Activated CD8-positive, alpha-beta memory T cell treated with anti-CD3 and anti-CD28 coated beads for 24 hours (primary cell): ENCODE results near the gene MICALL2.
A peak's percentile ranks its signal among the peaks of the same experiment; 100 is the strongest.
"Not testable (repeated sequence)": the region's sequence is repeated elsewhere in the genome, so short reads cannot be mapped to it uniquely, and the experiment has no call there.

Experiments
- DNase-seq: peaks from one replicate; pipeline ENCODE4 v3.0.0-alpha.2; 2020

The MICALL2 gene

DNA sequence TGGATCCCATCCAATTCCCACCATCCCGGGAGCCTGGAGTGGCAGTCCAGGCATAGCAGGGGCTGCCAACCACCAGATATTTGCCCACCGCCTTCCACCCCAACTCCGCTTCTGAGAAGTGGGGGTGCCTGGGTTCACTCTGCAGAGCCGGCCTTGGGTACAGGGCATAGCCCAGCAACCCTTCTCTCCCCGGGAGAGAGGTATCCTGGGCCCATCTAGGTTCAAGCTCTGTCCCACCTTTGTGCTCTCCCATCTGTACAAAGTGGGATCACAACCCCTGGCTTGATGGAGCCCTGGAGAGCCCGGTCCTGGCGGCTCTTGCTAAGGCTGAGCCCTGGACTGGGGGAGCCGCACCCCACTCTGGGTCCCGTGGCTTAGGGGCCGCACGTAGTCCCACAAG, 12.2 kb downstream of the MICALL2 start:
- no peak for DNase-seq

DNA sequence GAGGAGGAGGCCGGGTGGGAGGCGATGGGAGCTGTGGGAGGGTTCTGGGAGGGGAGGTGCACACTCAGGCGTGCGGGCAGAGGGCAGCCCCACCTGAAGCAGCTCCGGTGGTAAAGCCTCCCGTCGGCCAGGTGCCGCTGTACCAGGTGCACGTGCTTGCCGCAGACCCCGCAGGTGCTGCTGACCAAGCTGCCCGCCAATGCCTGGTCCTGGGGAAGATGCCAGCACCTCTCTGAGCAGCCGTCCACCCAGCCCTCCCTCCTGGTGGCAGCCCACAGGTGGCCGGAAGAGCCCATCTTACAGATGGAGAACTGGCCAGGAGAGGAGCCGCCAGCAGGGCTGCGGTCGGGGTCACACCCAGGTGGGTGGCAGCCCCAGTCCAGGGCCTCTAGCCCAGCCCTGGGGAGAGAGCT, 12.6 kb downstream of the MICALL2 start:
- DNase-seq = no peak

DNA sequence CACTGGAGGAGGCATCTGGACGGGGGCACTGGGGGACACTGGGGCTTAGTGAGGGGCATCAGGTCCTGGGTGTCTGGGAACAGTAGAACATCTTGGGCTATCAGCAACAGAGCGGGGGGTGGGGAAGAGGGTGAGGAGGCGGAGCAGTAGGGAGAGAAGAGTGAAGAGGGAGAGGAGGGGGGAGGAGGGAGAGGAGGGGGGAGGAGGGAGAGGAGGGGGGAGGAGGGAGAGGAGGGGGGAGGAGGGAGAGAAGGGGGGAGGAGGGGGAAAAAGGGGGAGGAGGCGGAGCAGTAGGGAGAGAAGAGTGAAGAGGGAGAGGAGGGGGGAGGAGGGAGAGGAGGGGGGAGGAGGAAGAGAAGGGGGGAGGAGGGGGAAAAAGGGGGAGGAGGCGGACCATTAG, 13.2 kb downstream of the MICALL2 start:
- not testable (repeated sequence) for DNase-seq

DNA sequence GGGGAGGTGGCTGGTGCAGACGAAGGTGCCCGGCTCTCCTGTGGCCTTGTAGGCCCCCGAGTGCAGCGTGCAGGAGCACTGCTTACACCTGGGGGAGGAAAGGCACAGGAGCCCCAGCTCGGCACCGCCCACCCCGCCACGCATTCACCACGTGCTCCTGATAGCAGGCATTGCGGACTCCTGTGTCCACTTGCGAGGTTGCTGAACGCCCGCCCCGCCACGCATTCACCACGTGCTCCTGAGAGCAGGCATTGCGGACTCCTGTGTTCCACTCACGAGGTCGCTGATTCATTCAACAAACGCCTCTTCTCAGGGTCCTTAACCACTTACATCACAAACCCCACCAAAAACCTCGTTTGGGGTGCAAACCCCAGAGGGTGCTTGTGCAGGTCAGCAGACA, 13.9 kb downstream of the MICALL2 start:
- no peak for DNase-seq

DNA sequence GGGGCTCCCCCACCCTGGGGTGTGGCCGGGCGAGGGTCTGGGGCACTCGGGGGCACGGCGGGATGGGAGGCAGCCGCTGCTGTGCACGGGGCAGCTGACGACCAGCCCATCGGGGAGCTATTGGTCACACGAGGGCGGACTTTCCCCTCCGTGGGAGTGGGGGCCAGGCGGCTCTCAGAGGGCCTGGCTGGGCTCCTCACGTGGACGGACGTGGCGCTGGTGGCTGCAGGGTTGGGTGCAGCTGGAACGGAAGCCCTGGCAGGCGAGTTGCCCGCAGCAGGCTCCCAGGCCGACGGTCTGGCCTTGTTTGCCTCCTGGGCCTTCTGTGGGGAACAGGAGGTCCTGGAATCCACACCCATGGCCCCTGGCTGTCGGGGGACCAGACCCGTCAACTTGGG, 14.3 kb downstream of the MICALL2 start:
- no peak for DNase-seq

DNA sequence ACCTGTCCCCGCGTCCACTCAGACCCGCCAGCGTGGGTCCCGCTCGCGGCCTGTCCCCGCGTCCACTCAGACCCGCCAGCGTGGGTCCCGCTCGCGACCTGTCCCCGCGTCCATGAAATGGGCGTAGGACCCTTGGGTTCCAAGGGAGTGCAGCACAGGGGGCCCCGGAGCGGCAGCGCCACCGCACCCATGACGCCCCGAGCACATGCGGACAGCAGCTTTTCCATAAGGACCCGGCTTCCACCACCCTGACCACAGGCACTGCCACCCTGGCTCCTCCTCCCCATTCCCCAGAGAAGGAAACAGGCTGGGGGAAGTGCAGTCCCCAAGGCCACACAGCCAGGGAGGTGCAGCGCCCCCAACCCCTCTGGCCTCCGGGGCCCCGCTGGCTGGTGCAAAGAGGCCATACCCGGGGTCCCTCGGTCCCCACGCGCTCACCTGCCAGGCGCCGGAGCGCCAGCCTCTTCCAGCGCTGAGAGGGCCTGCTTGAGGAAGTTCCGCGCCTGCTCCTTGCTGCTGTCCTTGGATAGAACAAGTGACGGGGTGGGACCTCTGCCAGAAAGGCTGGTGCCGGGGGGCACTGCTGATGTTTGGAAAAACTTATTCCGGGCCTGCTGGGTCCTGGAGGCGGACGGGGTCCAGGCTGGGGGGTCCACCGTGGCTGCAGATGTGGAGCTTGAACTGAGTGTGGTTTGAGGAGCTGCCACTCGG, 14.9 kb downstream of the MICALL2 start:
- DNase-seq = no peak

DNA sequence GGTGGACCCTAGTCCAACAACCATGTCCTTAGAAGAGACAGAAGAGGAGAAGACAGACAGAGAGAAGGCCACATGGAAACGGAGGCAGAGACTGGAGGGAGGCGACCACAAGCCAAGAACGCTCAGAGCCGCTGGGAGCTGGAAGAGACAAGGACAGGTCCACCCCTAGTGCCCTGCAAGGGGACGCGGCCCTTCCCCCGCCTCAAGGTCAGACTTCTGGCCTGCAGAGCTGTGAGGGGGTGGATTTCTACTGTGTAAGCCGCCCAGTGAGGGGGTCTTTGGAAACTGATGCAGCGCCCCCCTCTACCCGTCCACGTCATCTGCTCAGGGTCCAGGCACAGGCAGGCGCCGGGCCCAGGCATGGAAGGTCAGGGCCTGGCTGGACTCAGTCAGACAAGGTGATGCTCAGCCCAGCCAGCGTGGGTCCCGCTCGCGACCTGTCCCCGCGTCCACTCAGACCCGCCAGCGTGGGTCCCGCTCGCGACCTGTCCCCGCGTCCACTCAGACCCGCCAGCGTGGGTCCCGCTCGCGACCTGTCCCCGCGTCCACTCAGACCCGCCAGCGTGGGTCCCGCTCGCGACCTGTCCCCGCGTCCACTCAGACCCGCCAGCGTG, 15.6 kb downstream of the MICALL2 start:
- DNase-seq = not testable (repeated sequence)

DNA sequence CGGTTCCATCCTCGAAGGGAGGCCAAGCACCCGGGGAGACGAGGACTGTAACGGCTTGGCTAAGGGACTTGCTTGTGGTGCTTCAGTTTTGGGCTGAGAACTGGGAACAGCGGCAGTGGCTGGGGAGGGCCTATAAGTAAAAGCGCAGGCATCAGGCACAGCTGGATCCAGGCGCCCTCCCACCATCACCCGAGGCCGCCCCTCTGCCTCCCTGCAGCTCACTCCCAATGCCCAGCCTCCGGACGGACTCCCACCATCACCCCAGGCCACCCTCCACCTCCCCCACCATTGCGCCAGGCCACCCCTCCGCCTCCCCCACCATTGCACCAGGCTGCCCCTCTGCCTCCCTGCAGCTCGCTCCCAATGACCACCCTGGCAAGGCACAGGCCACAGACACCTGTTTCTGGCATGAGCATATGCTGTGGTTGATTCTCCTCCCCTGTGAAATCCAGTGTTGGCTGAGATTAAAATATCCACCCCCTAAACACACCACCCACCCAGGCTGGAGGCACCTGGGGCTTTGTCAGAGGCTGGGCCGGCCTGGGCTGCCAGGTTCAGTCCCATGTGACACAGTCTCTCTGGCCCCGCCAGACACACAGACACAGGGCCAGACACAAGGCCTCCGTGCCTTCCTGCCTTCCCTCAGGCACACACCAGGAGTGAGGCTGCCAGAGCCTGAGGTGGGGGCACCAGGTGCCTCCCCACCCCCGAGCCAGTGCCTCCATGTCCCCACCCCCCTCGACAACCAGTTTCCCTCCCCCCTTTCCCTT, 16.7 kb downstream of the MICALL2 start:
- no peak for DNase-seq

DNA sequence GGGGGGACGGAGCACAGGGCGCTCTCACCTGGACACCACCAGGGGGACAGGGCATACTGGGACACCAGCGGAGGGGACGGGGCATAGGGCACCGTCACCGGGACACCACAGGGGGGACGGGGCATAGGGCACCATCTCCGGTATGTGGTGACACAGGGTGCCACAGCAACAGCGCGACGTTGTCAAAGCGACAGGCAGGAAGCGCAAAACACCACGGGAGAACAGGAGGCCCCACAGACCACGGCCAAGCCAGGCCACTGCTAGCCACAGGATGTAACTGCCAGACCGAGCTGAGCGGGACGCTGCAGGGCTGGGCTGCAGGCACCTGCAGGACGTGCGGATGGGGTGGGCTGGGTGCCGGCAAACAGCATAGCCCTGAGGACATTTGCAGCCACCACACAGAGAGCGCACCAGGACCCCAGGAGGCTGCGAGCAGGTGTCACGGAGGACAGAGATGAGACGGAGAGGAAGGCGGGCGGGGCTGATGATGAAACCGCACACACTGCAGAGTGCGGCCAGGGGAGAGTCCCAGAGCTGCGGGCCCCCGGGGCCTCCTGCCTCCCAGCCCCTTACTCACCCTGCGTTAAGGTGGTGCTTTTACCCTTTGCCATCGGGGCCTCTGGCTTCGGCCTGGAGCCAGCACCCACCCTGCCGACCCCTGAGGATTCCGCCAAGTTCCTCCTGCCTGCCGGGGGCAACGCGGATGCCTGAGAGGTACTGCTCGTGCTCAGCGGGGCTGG, 17.5 kb downstream of the MICALL2 start:
- no peak for DNase-seq

DNA sequence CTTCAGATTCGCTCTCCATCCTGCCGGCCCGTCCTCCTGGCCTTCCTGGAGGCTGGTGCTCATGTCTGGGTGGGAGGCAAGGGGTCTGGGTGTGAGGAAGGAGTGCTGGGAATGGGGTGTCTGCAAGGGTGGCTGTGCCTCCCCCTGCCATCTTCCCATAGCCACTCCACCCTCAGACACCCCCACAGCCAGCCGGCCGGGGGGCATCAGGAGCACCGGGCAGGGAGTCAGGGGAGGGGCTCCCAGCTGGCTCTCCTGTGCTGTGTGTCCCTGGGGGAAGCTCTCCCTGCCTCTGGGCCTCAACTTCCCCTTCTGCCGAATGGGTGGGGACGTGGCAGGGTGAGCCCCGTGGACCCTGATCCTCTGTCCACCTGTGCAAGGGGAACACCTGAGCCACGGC, 18.6 kb downstream of the MICALL2 start:
- DNase-seq = no peak

DNA sequence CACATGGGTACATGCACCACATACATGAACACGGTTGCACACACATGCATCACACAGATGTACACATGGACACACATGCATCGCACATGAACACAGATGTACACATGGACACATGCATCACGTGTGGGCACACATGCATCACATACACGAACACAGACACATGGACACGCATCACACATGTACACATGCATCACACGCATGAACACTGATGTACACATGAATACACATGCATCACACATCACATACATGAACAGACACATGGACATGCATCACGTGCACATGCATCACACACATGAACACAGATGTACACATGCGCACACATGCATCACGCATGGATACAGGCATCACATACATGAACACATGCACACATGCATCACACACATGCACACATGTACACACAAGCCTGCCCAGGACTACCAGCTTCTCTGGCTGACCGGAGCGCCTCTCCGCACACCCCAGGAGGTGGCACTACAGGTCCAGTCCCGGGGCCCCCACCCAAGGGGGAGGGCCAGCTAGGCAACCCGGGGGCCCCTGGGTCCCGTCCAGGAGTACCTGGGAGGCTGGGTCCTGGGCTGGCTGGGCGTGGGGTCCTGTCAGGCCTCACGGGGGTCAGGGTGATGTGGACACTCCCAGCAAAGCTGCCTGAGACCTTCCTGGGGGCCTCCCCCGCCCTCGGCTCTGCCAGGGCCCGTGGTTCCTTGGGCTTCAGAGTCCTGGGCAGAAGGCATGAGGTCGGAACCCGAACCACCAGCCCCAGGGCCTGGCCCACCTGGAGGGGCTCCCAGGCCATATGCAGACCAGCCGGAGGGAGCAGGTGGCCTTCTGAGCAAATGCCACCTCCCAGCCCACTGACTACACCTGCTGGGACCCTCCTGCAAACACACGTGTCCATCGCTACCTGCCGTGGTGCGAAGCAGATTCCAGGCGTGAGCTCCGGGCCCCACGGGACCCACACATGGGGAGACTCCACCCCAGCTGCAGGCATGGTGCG, 19.6 kb downstream of the MICALL2 start:
- no peak for DNase-seq

DNA sequence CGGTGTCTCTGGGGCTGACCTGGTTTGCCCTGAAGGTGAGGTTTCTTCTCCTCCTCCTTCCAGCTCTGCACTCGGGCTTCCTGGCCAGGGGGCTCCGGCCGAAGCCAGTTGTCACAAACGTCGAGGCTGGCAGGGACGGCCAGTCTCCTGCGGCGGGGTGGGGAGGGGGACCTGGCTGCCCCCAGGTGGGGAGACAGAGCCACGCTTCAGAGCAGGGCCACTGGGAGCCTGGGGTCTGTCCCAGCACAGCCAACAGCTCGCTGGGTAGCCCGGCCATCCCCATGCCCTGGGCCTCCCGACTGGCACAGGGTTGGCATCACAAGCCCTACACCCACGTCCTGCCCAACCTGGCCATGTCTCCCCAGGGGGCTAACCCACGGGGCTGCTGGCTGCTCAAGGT, 20.4 kb downstream of the MICALL2 start:
- no peak for DNase-seq

DNA sequence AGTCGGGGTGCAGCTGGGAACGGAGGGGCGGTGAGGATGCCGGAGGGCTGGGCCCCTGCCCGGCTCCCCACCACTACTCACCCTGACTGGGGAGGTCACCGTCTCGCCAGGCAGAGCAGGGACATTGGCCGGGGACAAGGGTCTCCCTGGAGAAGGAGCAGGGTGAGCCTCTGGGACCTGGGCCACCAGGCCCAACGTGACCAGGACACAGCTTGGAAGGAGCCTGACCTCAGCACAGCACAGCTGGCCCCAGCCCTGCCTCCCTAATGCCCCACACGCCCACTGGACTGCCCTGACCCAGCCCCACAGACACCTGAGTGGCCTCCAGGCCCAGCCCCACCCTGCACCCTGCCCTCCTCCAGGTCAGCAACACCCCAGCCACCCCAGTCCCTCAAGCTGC, 21.1 kb downstream of the MICALL2 start:
- no peak for DNase-seq

DNA sequence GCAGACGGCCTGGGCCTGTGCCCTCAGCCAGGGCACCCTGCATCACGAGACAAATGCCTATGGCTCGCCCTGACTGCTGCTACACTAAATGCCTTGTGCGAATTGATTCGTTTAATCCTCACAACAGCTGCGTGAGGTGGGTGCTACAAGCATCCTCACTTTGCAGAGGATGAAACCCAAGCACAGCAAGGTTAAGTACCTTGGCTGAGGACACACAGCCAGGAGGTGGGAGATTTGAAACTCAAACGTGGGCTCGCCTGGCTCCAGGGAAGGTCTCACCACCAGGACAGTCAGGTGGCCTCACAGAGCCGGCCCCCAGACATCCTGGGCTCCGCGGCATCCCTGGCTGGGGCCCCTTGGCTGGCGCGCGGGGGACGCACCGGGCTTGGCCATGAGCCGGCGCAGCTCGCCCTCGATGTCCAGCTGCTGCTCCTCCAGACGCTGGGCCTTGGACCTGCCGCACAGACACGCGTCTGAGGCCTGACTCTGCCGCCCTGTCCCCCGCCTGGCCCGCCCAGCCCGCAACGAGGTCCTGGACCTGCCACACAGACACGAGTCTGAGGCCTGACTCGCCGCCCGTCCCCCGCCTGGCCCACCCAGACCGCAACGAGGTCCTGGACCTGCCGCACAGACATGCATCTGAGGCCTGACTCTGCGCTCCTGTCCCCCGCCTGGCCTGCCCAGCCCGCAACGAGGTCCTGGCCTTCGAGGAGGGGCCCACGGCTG, 22.0 kb downstream of the MICALL2 start:
- DNase-seq = no peak

DNA sequence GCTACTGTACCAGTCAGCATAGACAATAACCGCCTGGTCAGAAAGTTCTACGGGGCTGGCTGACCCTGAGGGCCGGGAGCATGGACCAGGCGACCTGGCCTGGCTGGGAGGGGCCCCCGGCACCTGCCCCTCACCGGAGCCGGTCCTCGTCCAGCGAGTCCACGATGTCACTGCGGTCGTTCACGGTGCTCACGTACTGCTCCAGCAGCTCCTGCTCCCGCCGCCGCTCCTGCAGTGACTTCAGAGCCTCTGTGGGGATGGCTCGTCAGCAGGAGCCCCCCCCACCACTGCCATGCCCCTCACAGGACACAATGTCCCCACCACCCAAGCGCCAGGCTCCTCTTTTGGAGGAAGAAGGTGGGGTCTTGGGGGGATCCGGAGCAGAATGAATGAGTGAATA, 22.7 kb downstream of the MICALL2 start:
- DNase-seq = no peak

DNA sequence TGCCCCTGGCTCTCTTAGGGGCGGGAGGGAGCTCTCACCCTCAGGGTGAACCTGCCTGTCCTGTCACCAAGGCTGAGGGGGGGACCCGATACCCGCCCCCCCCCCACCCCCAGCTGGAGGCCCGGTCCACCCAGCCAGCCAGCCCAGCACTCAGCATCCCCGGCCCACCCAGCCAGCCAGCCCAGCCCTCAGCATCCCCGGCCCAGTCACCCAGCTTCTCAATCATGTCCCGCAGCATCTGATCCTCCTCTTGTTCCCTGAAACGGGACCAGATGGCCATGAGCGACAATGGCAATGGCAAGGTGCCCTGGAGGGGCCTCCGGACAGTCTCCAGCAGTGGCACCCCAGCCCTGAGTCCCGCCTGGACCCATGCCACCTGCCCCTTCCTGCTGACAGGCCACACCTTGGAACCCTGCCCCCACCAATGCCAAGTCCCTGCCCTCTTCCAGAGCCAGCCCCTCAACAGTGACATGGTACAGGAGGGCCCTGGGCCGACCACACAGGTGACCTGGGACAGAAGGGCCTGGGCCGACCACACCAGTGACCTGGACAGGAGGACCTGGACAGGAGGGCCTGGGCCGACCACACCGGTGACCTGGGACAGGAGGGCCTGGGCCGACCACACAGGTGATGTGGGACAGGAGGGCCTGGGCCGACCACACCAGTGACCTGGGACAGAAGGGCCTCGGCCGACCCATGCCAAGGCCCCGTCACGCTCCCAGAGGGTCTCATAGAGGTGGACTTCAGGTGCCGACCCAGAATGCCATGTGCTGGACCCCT, 24.2 kb downstream of the MICALL2 start:
- DNase-seq = no peak

DNA sequence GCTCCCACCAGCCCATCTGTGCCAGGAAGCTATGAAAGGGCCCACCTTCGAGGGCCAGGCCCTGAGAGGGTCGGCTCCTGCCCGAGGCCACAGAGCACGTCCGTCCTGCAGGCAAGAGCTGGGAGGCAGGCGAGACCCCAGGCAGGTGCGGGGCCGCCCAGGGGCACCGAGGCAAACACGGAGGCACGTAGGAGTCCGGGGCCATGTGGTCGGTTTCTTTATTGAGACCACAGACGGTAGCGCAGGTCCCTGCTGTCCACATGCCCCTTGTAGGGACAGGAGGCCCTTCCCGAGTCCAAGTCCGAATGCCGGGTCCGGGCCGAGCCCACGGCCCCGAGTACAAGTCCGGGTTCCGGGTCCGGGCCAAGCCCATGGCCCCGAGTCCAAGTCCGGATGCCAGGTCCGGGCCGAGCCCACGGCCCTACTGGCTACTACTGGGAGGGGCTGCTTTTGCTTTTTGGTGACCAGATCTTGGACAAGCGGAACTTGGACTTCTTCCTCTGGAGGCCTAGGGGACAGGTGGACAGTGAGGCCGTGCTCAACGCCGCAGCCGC, 25.0 kb downstream of the MICALL2 start:
- no peak for DNase-seq

DNA sequence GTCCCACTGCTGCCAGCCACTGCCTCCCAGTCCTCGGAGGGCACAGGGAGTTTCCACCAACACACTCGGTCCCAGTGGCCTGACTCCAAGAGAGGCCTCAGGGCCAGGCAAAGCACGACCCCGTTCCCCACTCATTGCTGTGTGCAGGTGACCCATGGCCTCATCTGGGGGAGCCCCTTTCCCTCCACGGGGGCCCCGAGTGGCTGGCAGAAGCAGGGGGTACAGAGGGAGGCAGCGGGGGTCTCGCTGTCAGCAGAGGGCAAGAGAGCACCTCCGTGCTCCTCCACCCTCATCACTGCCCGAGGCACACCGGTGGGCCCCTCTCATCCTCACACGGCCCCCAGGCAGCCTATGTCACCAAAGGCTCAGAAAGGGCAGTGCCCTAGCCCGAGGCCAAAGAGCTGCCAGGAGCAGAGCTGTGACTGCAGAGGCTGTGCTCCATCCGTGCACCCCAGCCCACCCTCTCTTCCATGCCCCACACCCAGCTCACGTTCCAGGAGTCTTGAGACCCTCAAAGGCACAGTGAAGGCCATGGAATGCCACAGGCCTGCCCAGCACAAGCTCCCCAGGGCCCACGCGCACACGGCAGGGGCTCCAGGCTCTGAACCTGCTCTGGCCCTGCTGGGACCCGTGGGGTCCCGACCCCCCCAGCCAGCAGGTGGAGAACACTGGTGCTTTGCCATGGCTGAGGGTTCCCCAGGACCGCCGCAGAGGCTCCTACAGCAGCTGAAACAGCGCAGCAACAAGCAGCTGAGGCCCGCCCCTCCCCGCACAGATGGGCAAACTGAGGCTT, 25.9 kb downstream of the MICALL2 start:
- no peak for DNase-seq

DNA sequence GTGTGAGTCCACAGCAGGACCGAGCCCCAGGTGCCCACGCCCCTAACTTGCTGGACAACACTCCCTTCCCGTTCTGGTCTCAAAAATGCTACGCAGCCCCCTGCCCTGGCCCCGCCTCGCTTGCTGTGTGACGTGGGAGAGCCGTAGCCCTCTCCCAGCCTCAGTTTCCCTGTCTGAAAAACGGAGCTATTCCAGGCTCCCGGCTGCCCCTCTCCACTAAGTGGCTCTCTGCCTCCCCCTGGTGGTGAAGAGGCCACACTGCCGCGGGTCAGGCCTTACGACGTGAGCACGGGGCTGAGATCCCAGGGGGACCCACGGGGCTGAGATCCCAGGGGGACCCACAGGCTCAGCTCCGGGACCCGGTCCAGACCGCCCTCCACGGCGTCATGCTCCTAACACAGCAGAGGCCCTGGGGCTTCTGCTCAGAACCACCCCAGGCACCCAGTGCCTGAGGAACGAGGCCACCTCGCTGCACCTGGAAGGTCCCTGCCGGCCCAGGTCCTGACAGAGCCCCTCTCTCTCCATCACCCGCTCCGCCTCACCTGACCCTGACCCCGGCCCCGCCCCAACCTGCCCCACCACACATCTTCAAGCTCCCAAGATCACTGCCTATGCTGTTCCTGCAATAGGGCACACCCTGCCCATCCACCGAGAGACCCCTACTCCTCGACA, 26.7 kb downstream of the MICALL2 start:
- DNase-seq = peak; percentile 96
